Measurements from ENCODE around the gene EPHB2.

- TF ChIP-seq POLR2AphosphoS5 (IDR thresholded peaks at IDR 0.05) (no peak), POLR2A (IDR thresholded peaks at IDR 0.05) (no peak), EP300 (IDR thresholded peaks at IDR 0.05) (no peak)
- TF ChIP-seq, protein P1, sequence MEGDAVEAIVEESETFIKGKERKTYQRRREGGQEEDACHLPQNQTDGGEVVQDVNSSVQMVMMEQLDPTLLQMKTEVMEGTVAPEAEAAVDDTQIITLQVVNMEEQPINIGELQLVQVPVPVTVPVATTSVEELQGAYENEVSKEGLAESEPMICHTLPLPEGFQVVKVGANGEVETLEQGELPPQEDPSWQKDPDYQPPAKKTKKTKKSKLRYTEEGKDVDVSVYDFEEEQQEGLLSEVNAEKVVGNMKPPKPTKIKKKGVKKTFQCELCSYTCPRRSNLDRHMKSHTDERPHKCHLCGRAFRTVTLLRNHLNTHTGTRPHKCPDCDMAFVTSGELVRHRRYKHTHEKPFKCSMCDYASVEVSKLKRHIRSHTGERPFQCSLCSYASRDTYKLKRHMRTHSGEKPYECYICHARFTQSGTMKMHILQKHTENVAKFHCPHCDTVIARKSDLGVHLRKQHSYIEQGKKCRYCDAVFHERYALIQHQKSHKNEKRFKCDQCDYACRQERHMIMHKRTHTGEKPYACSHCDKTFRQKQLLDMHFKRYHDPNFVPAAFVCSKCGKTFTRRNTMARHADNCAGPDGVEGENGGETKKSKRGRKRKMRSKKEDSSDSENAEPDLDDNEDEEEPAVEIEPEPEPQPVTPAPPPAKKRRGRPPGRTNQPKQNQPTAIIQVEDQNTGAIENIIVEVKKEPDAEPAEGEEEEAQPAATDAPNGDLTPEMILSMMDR (IDR thresholded peaks at IDR 0.05), result no peak
Observed at GRCh38 chr1:22788254-22788661, 77.6 kb downstream of the EPHB2 start.
